H1 (cell line): ENCODE data around the gene MUC22. TPM values are rescaled to one million over a fixed set of nuclear protein-coding genes. Genes with fewer than 3 reads are reported as not detected.

Source experiments
- CTCF ChIA-PET: fragments of 300-600 bp; sonication (Branson Sonifier 250); formaldehyde crosslinking; loops from one replicate; lab custom pipeline; 2021; ENCODE audit not compliant: partially characterized antibody; lab: Charles Lee
- POLR2A ChIA-PET: fragments of 300-600 bp; sonication (Branson Sonifier 250); formaldehyde crosslinking; loops from one replicate; lab custom pipeline; 2021; ENCODE audit warnings: inconsistent platforms; ENCODE audit not compliant: partially characterized antibody; lab: Charles Lee
- DNase-seq, 2 experiments: peaks; one replicate each; pipeline versions ENCODE4 v3.0.0 to v3.0.0-alpha.2; 2010 to 2022; ENCODE audit warnings: low spot score in 2 of 2, low read depth in 1 of 2, mixed read lengths in 1 of 2
- FAIRE-seq: peaks from 2 replicates; lab custom pipeline; 2011; peaks lifted over from hg19 to GRCh38; lab: Jason Lieb, UNC
- H2AFZ ChIP-seq: 2 replicates; pipeline ENCODE4 v1.8.1; 2012; ENCODE audit warnings: low read length, inconsistent platforms
- H2AK5ac ChIP-seq: 2 replicates; pipeline ENCODE4 v1.6.1; 2013; ENCODE audit warnings: low read depth, low read length
- H2BK120ac ChIP-seq: replicated peaks from 2 replicates; pipeline ENCODE3; 2013; ENCODE audit warnings: low read depth, low read length, inconsistent platforms
- H2BK12ac ChIP-seq: 2 replicates; pipeline ENCODE4 v1.6.1; 2013; ENCODE audit warnings: low read depth, low read length
- H2BK15ac ChIP-seq: 2 replicates; pipeline ENCODE4 v1.6.1; 2013; ENCODE audit warnings: low read length
- H2BK20ac ChIP-seq: 2 replicates; pipeline ENCODE4 v1.6.1; 2013; ENCODE audit warnings: low read length
- H2BK5ac ChIP-seq: 2 replicates; pipeline ENCODE4 v1.6.1; 2013; ENCODE audit warnings: low read depth, low read length
- H3K14ac ChIP-seq: 2 replicates; pipeline ENCODE4 v1.6.1; 2013; ENCODE audit warnings: inconsistent platforms; ENCODE audit not compliant: insufficient read length
- H3K18ac ChIP-seq: 2 replicates; pipeline ENCODE4 v1.6.1; 2013; ENCODE audit warnings: low read length; ENCODE audit errors: extremely low read depth
- H3K23ac ChIP-seq: 2 replicates; pipeline ENCODE4 v1.6.1; 2013; ENCODE audit warnings: inconsistent platforms; ENCODE audit not compliant: insufficient read length
- H3K23me2 ChIP-seq: 2 replicates; pipeline ENCODE4 v1.6.1; 2013; ENCODE audit warnings: low read depth, low read length
- H3K27ac ChIP-seq: 2 replicates; pipeline ENCODE4 v1.6.1; 2011; ENCODE audit warnings: low read depth, low read length, inconsistent platforms
- H3K27me3 ChIP-seq, 4 experiments: replicated peaks in 1 of 4; 1 replicate in 1 of 4; 2 replicates in 3 of 4; pipeline versions ENCODE4 v1.6.1 to v1.8.1; 2011 to 2013; ENCODE audit warnings: low read length in 3 of 4, mild to moderate bottlenecking in 3 of 4, inconsistent platforms in 2 of 4, mixed read lengths in 2 of 4, moderate library complexity in 1 of 4; ENCODE audit not compliant: control insufficient read depth in 3 of 4, insufficient read depth in 3 of 4; ENCODE audit errors: extremely low read depth in 1 of 4
- H3K36me3 ChIP-seq, 4 experiments: 2 replicates each; pipeline versions ENCODE4 v1.6.1 to v1.8.1; 2011 to 2013; ENCODE audit warnings: mild to moderate bottlenecking in 4 of 4, low read length in 3 of 4, moderate library complexity in 2 of 4, control low read depth in 1 of 4, inconsistent platforms in 1 of 4; ENCODE audit not compliant: insufficient read depth in 4 of 4, control insufficient read depth in 2 of 4
- H3K4ac ChIP-seq: replicated peaks from 2 replicates; pipeline ENCODE3; 2013; ENCODE audit warnings: low read length, low read depth, mixed read lengths, inconsistent platforms; ENCODE audit not compliant: insufficient read length
- H3K4me1 ChIP-seq, 4 experiments: replicated peaks in 1 of 4; 1 replicate in 1 of 4; 2 replicates in 3 of 4; pipeline versions ENCODE4 v1.6.1 to v1.8.1; 2011 to 2013; ENCODE audit warnings: low read length in 3 of 4, inconsistent platforms in 2 of 4, mixed read lengths in 1 of 4; ENCODE audit not compliant: insufficient read depth in 4 of 4, control insufficient read depth in 3 of 4
- H3K4me2 ChIP-seq, 2 experiments: 2 replicates each; pipeline versions ENCODE4 v1.6.1 to v1.8.1; 2011 to 2013; ENCODE audit warnings: low read depth in 2 of 2, low read length in 2 of 2, control low read depth in 1 of 2, inconsistent platforms in 1 of 2, mild to moderate bottlenecking in 1 of 2; ENCODE audit not compliant: insufficient read depth in 1 of 2
- H3K4me3 ChIP-seq, 4 experiments: fragments of 200-600, 300-600 bp in 1 of 4; sonication (generic), shearing (Covaris generic), sonication (Bioruptor Twin) in 1 of 4; 2 replicates each; pipeline versions ENCODE4 v1.5.1 to v1.8.1; 2011 to 2016; ENCODE audit warnings: low read length in 4 of 4, low read depth in 3 of 4, control low read depth in 2 of 4, inconsistent platforms in 2 of 4, mild to moderate bottlenecking in 2 of 4, mixed read lengths in 1 of 4, moderate library complexity in 1 of 4; ENCODE audit not compliant: insufficient read depth in 2 of 4; ENCODE audit errors: extremely low read depth in 1 of 4
- H3K56ac ChIP-seq: replicated peaks from 2 replicates; pipeline ENCODE3; 2013; ENCODE audit warnings: low read depth, mild to moderate bottlenecking, mixed read lengths, low read length, inconsistent platforms; ENCODE audit not compliant: insufficient read length
- H3K79me1 ChIP-seq: 2 replicates; pipeline ENCODE4 v1.6.1; 2013; ENCODE audit warnings: low read depth, low read length, control low read depth
- H3K79me2 ChIP-seq, 2 experiments: 2 replicates each; pipeline versions ENCODE4 v1.6.1 to v1.8.1; 2012 to 2013; ENCODE audit warnings: low read length in 2 of 2, mild to moderate bottlenecking in 2 of 2, inconsistent platforms in 1 of 2; ENCODE audit not compliant: insufficient read depth in 2 of 2, control insufficient read depth in 1 of 2
- H3K9ac ChIP-seq, 4 experiments: replicated peaks in 1 of 4; 1 replicate in 1 of 4; 2 replicates in 3 of 4; pipeline versions ENCODE4 v1.6.1 to v1.8.1; 2011 to 2013; ENCODE audit warnings: low read depth in 3 of 4, low read length in 3 of 4, control low read depth in 2 of 4, mild to moderate bottlenecking in 2 of 4, moderate library complexity in 2 of 4, inconsistent platforms in 1 of 4; ENCODE audit errors: extremely low read depth in 1 of 4
- H3K9me3 ChIP-seq, 2 experiments: 2 replicates each; pipeline versions ENCODE4 v1.6.1 to v1.8.1; 2012 to 2013; ENCODE audit warnings: mild to moderate bottlenecking in 2 of 2, moderate library complexity in 2 of 2, control low read depth in 1 of 2, inconsistent platforms in 1 of 2, low read depth in 1 of 2, low read length in 1 of 2, mixed read lengths in 1 of 2; ENCODE audit not compliant: insufficient read depth in 2 of 2
- H4K20me1 ChIP-seq, 2 experiments: replicated peaks in 1 of 2; 2 replicates each; pipeline versions ENCODE3 to v1.8.1; 2011 to 2013; ENCODE audit warnings: inconsistent platforms in 2 of 2, low read length in 2 of 2, mild to moderate bottlenecking in 1 of 2; ENCODE audit not compliant: insufficient read depth in 2 of 2, control insufficient read depth in 1 of 2
- H4K5ac ChIP-seq: 2 replicates; pipeline ENCODE4 v1.6.1; 2013; ENCODE audit warnings: low read length, low read depth, mixed read lengths, inconsistent platforms; ENCODE audit not compliant: insufficient read length
- H4K8ac ChIP-seq: 2 replicates; pipeline ENCODE4 v1.8.0; 2013; ENCODE audit warnings: mild to moderate bottlenecking, moderate library complexity, low read length, inconsistent platforms; ENCODE audit not compliant: insufficient read depth; ENCODE audit errors: extremely low read depth
- H4K91ac ChIP-seq: replicated peaks from 2 replicates; pipeline ENCODE3; 2013; ENCODE audit warnings: low read length, mixed read lengths, inconsistent platforms; ENCODE audit not compliant: insufficient read length
- BCL11A ChIP-seq, 2 experiments: IDR thresholded peaks; one replicate each; pipeline ENCODE4 v1.6.1; 2011; ENCODE audit warnings: low read depth in 2 of 2, low read length in 2 of 2, mild to moderate bottlenecking in 2 of 2
- CBX8 ChIP-seq: fragments of 300-800, 300-1000 bp; sonication (generic); IDR thresholded peaks from 2 replicates; pipeline ENCODE4 v1.7.1; 2016; ENCODE audit warnings: low read depth, low read length, borderline replicate concordance
- CHD1 ChIP-seq: IDR thresholded peaks from 2 replicates; pipeline ENCODE4 v1.6.1; 2012; ENCODE audit warnings: low read depth, low read length, improper control_type of control experiment
- EZH2 ChIP-seq: fragments of 200-600 bp; sonication (generic); IDR thresholded peaks from 2 replicates; pipeline ENCODE4 v1.7.1; 2012; ENCODE audit warnings: low read depth, mild to moderate bottlenecking, moderate library complexity, low read length, inconsistent platforms; ENCODE audit not compliant: severe bottlenecking
- JUN ChIP-seq: IDR thresholded peaks from 2 replicates; pipeline ENCODE4 v1.6.1; 2011; ENCODE audit warnings: low read depth, mild to moderate bottlenecking, improper control_type of control experiment, low read length
- PHF8 ChIP-seq: fragments of 200-600 bp; sonication (generic); conservative IDR thresholded peaks from 2 replicates; pipeline ENCODE4 v1.7.1; 2012; ENCODE audit warnings: low read depth, mild to moderate bottlenecking, inconsistent platforms, low read length, moderate library complexity
- POLR2A ChIP-seq, 2 experiments: IDR thresholded peaks; 1 replicate in 1 of 2; 2 replicates in 1 of 2; pipeline ENCODE4 v1.6.1; 2011; ENCODE audit warnings: low read depth in 2 of 2, low read length in 2 of 2, mild to moderate bottlenecking in 2 of 2; ENCODE audit errors: control extremely low read depth in 1 of 2
- YY1 ChIP-seq: IDR thresholded peaks from 2 replicates; pipeline ENCODE4 v1.6.1; 2011; ENCODE audit warnings: low read depth, mild to moderate bottlenecking, low read length
- WGBS, 2 experiments: shearing (Covaris generic) in 1 of 2; methylation state at CpG; one replicate each; pipeline versions ENCODE4 v1.1.6 to v1.1.7; 2013 to 2015; ENCODE audit warnings: low lambda C conversion rate in 2 of 2, mixed read lengths in 2 of 2, inconsistent platforms in 1 of 2, low coverage in 1 of 2, missing lambda C conversion rate in 1 of 2; ENCODE audit not compliant: insufficient replicate concordance in 2 of 2, insufficient coverage in 1 of 2, insufficient read length in 1 of 2; ENCODE audit errors: extremely low coverage in 1 of 2, missing lambda C conversion rate in 1 of 2; 5-methylcytosine and 5-hydroxymethylcytosine counted together
- polyA plus RNA-seq, 7 experiments: library from polyadenylated mRNA; depleted of rRNA in 3 of 7; stranded (reverse) in 5 of 7; unstranded in 2 of 7; fragments of >200 nt in 5 of 7; fragments of 200-250 nt in 2 of 7; gene quantifications; 1 replicate in 5 of 7; 2 replicates in 1 of 7; 4 replicates in 1 of 7; pipeline versions ENCODE4 v1.2.1 to v1.2.3, GENCODE V29; 2011 to 2013; ENCODE audit warnings: missing spikeins in 2 of 7, mixed read lengths in 2 of 7
- total RNA-seq: library from RNA; stranded (reverse); fragmentation: NEBNext Ultra II Directional; extraction: Animal tissue kit (Norgen Biotek cat#: 25700); gene quantifications from 2 replicates; pipeline ENCODE4 v1.2.1, GENCODE V29; 2021
- TF ChIP-seq, protein P1 (sequence below): IDR thresholded peaks from 2 replicates; pipeline ENCODE4 v1.6.1; 2012; ENCODE audit warnings: inconsistent platforms

MUC22 gene
- total and polyA plus RNA-seq, 2 of the 8 experiments (the other 6 are each of a cell fraction or from before 2014, with no cell fraction given): 0.02 TPM; not detected in 1

DNA sequence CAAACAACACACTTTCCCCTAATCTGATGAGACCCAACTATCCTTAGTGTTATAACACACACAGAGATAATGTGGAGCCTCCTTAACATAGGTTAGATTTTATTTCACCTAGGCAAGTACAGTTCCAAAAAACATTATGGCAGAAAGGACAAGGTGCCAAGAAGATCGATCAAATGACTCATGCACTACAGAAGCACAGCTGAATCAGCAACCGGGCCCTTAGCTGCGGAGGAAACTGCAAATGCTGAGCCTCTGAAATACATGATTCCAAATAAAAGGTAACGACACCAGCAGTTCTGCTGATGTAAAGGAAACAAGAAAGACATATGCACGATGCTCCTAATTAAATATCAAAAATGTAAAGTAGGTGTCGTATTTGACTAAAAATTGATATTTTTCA, 46.6 kb upstream of the MUC22 start:
- no peak overlapping the region for H3K27ac ChIP-seq
- H4K8ac ChIP-seq: no peak overlapping the region
- no peaks in the 10 kb centered on the region for H3K4me1 ChIP-seq
- H3K23ac ChIP-seq: no peak overlapping the region
- H4K5ac ChIP-seq: no peak overlapping the region
- H2AFZ ChIP-seq: no peak overlapping the region
- H4K20me1 ChIP-seq: no peaks in the 10 kb centered on the region
- no peak for DNase-seq
- no peak overlapping the region for H2BK120ac ChIP-seq
- H3K79me2 ChIP-seq: no peaks in the 10 kb centered on the region
- H3K56ac ChIP-seq: no peak overlapping the region
- no peaks in the 10 kb centered on the region for H3K9me3 ChIP-seq
- POLR2A ChIA-PET: no interaction called here
- CTCF ChIA-PET: interaction anchor here (1.0 to 1.9 kb wide), 2 partner anchors 18 to 42 kb away, joined by 3 to 4 read pairs; no protein-coding TSS in a partner anchor
- WGBS, 2 experiments: 94% methylated on average over 6 of the region's 6 CpGs; no CpG with 5 or more reads in 1 of the 2 experiments
- no peak overlapping the region for H3K18ac ChIP-seq
- H3K4me2 ChIP-seq: no peak overlapping the region
- H2AK5ac ChIP-seq: no peak overlapping the region
- H3K14ac ChIP-seq: no peak overlapping the region
- no peak overlapping the region for H4K91ac ChIP-seq
- H3K36me3 ChIP-seq: no peaks in the 10 kb centered on the region
- H2BK5ac ChIP-seq: no peak overlapping the region
- H3K27me3 ChIP-seq: no peaks in the 10 kb centered on the region
- H3K9ac ChIP-seq: no peak overlapping the region
- H2BK12ac ChIP-seq: no peak overlapping the region
- no peak overlapping the region for H2BK15ac ChIP-seq
- H3K79me1 ChIP-seq: no peaks in the 10 kb centered on the region
- no peak overlapping the region for H3K4me3 ChIP-seq
- no peak overlapping the region for H2BK20ac ChIP-seq
- no peaks in the 10 kb centered on the region; the same call in 1 of the 2 replicates for H3K23me2 ChIP-seq
- TF ChIP-seq POLR2A (IDR thresholded peaks at IDR 0.05; ENCODE audit: control extremely low read depth in 1 of 2, low read depth in 2 of 2, low read length in 2 of 2): no peak
- no peak for TF ChIP-seq PHF8
- TF ChIP-seq, protein P1, sequence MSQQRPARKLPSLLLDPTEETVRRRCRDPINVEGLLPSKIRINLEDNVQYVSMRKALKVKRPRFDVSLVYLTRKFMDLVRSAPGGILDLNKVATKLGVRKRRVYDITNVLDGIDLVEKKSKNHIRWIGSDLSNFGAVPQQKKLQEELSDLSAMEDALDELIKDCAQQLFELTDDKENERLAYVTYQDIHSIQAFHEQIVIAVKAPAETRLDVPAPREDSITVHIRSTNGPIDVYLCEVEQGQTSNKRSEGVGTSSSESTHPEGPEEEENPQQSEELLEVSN: no peak
- TF ChIP-seq EZH2: no peak
- no peak for TF ChIP-seq CHD1
- TF ChIP-seq YY1: no peak
- TF ChIP-seq JUN: no peak
- TF ChIP-seq BCL11A (IDR thresholded peaks at IDR 0.05; ENCODE audit: low read depth in 2 of 2, low read length in 2 of 2): no peak
- no peak for TF ChIP-seq CBX8
- no peak overlapping the region for H3K4ac ChIP-seq
- no peak for FAIRE-seq
